ENCODE data around the gene RNF17. TPM values are rescaled to one million over a fixed set of nuclear protein-coding genes. Genes with fewer than 3 reads are reported as not detected.

RNF17 gene
- total RNA-seq, 4 donors from 2014 or later, result 0.23 TPM; not detected in 3

DNA sequence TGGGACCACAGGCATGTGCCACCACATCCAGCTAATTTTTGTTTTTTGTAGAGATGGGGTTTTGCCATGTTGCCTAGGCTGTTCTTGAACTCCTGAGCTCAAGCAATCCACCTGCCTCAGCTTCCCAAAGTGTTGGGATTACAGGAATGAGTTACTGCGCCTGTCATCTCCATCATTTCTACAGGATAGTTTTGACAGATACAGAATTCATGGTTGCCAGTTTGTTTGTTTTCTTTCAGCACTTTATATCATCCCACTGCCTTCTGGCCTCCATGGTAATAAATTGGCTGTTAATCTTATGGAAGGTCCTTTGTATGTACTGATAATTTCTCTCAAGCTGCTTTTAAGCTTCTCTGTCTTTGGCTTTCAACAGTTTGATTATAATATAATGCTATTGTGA, 165.2 kb downstream of the RNF17 start:
- H3K9me3 ChIP-seq, result no peaks in the 10 kb centered on the region
- DNase-seq (no peak), ATAC-seq (no peak)
- H3K4me3 ChIP-seq, result no peak overlapping the region
- no peaks in the 10 kb centered on the region for H3K4me1 ChIP-seq
- TF ChIP-seq, protein P1, sequence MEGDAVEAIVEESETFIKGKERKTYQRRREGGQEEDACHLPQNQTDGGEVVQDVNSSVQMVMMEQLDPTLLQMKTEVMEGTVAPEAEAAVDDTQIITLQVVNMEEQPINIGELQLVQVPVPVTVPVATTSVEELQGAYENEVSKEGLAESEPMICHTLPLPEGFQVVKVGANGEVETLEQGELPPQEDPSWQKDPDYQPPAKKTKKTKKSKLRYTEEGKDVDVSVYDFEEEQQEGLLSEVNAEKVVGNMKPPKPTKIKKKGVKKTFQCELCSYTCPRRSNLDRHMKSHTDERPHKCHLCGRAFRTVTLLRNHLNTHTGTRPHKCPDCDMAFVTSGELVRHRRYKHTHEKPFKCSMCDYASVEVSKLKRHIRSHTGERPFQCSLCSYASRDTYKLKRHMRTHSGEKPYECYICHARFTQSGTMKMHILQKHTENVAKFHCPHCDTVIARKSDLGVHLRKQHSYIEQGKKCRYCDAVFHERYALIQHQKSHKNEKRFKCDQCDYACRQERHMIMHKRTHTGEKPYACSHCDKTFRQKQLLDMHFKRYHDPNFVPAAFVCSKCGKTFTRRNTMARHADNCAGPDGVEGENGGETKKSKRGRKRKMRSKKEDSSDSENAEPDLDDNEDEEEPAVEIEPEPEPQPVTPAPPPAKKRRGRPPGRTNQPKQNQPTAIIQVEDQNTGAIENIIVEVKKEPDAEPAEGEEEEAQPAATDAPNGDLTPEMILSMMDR (IDR thresholded peaks at IDR 0.05 in 4 of 5, conservative IDR thresholded peaks at IDR 0.05 in 1 of 5), result no peak
- H3K36me3 ChIP-seq, result no peaks in the 10 kb centered on the region
- intact Hi-C loops (cut with DNase I; ENCODE audit: low total_unique reads) (loop anchor here (10.0 kb wide), 1 partner anchor 356 kb away; the partner anchor contains the start of gene MTMR6), in situ Hi-C loops (cut with MboI; ENCODE audit: low sequenced_read_pairs in 4 of 4) (no loop called here)
- no peak overlapping the region for H3K27ac ChIP-seq
- H3K27me3 ChIP-seq, result peaks cover 16 to 33% (median 25%) of the 10 kb centered on the region in 3 donors

Other genes with a start within 250 kb of the RNF17 start
- not detected for gene ATP12A, start 83.8 kb upstream of the RNF17 start, total RNA-seq

Measured in gastrocnemius medialis (tissue), 4 donors.